Suprapubic skin (tissue), 4 donors: Measurements from ENCODE around the gene TTLL3. TPM values are rescaled to one million over a fixed set of nuclear protein-coding genes. Genes with fewer than 3 reads are reported as not detected.

Experiments
- DNase-seq, 2 donors: peaks; one replicate each; pipeline ENCODE4 v3.0.0-alpha.2; 2019; ENCODE audit warnings: low spot score in 2 of 2
- H3K27ac ChIP-seq: fragments of 200-600 bp; sonication (generic); one replicate; pipeline ENCODE4 v1.5.1; 2019
- H3K27me3 ChIP-seq: fragments of 200-600 bp; sonication (generic); one replicate; pipeline ENCODE4 v1.5.1; 2019
- H3K36me3 ChIP-seq: fragments of 200-600 bp; sonication (generic); one replicate; pipeline ENCODE4 v1.5.1; 2019
- H3K4me1 ChIP-seq: fragments of 200-600 bp; sonication (generic); one replicate; pipeline ENCODE4 v1.5.1; 2019
- H3K4me3 ChIP-seq: fragments of 200-600 bp; sonication (generic); one replicate; pipeline ENCODE4 v1.5.1; 2019; ENCODE audit warnings: mild to moderate bottlenecking
- H3K9me3 ChIP-seq: fragments of 200-600 bp; sonication (generic); one replicate; pipeline ENCODE4 v1.5.1; 2019
- CTCF ChIP-seq, 2 donors: fragments of 200-600 bp in 1 of 2; fragments of 450-650 bp in 1 of 2; sonication (generic) in 1 of 2; IDR thresholded peaks; one replicate each; pipeline ENCODE4 v1.5.1; 2016 to 2019; ENCODE audit warnings: antibody characterized with exemption in 2 of 2, mild to moderate bottlenecking in 1 of 2, moderate library complexity in 1 of 2
- EP300 ChIP-seq: sonication (generic); formaldehyde crosslinking; IDR thresholded peaks from one replicate; pipeline ENCODE4 v1.6.1; 2017; ENCODE audit warnings: antibody characterized with exemption
- POLR2A ChIP-seq, 2 donors: fragments of 450-650 bp; IDR thresholded peaks; one replicate each; pipeline ENCODE4 v1.6.1; 2017; ENCODE audit warnings: antibody characterized with exemption in 2 of 2, mild to moderate bottlenecking in 2 of 2, moderate library complexity in 2 of 2
- POLR2AphosphoS5 ChIP-seq, 3 donors: sonication (generic); formaldehyde crosslinking; IDR thresholded peaks; one replicate each; pipeline ENCODE4 v1.6.1; 2017; ENCODE audit warnings: antibody characterized with exemption in 3 of 3
- WGBS: methylation state at CpG from one replicate; pipeline ENCODE4 v1.1.5; 2018; 5-methylcytosine and 5-hydroxymethylcytosine counted together
- total RNA-seq, 4 donors: library from RNA; depleted of rRNA; stranded (reverse); fragments of >200 nt; gene quantifications; one replicate each; pipeline ENCODE4 v1.1.0, GENCODE V29; 2016

The TTLL3 gene
- total RNA-seq, 4 donors from 2014 or later = 42.4 to 286 (median 83.3) TPM

DNA sequence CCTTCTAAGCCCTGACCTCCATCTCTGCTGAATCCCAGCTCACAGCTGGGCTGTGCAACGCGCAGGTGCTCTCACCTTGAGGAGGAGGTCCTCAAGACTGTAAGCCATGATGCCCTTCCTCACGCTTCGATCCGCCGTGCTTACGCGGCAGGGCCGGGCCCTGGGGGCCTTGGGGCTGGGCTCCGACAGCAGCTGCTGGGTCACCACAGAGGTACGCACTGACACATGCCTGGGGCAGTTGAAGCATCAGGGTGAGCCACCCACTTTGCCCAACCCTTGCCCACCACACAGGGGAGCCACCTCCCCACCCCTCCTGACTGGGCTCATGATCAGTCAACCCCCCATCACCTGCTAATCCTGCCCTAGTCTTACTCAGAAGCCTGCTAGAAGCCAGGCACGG lies 66.9 kb downstream of the TTLL3 start:
- H3K4me3 ChIP-seq = no peak overlapping the region
- no peak for DNase-seq
- TF ChIP-seq POLR2AphosphoS5 (IDR thresholded peaks at IDR 0.05) (no peak), POLR2A (IDR thresholded peaks at IDR 0.05) (no peak), CTCF (IDR thresholded peaks at IDR 0.05) (no peak), EP300 (no peak)
- peaks cover 5% of the 10 kb centered on the region for H3K4me1 ChIP-seq
- H3K36me3 ChIP-seq = no peaks in the 10 kb centered on the region
- no peak overlapping the region for H3K27ac ChIP-seq
- WGBS = 74% methylated on average over 3 of the region's 12 CpGs
- H3K9me3 ChIP-seq = no peaks in the 10 kb centered on the region
- H3K27me3 ChIP-seq = no peaks in the 10 kb centered on the region

DNA sequence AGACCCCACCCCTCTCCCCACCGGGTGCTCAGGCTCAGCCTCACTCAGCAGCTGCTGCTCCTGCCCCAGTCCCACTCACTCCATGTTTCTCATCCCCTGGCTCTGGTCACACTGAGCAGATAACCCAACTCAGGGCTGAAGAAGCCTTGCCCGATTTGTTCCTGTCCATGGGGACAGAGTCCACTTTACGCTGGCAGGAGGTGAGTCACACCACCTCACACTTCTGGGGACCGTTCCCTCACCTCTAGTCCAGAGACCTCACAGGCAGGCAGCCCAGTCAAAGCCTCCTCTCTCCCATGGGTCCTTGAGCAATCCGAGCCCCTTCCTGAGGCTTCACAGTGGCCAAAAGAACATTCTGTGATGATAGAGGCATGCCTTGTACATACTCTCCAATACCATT lies 68.6 kb downstream of the TTLL3 start:
- no peaks in the 10 kb centered on the region for H3K9me3 ChIP-seq
- 84% methylated on average over 5 of the region's 5 CpGs for WGBS
- no peak for TF ChIP-seq EP300
- no peak for TF ChIP-seq POLR2AphosphoS5 (IDR thresholded peaks at IDR 0.05)
- no peak for TF ChIP-seq CTCF (IDR thresholded peaks at IDR 0.05)
- TF ChIP-seq POLR2A (IDR thresholded peaks at IDR 0.05) = no peak
- no peaks in the 10 kb centered on the region for H3K36me3 ChIP-seq
- no peaks in the 10 kb centered on the region for H3K27me3 ChIP-seq
- H3K27ac ChIP-seq = no peak overlapping the region
- H3K4me3 ChIP-seq = no peak overlapping the region
- DNase-seq = no peak
- peaks cover 7% of the 10 kb centered on the region for H3K4me1 ChIP-seq

DNA sequence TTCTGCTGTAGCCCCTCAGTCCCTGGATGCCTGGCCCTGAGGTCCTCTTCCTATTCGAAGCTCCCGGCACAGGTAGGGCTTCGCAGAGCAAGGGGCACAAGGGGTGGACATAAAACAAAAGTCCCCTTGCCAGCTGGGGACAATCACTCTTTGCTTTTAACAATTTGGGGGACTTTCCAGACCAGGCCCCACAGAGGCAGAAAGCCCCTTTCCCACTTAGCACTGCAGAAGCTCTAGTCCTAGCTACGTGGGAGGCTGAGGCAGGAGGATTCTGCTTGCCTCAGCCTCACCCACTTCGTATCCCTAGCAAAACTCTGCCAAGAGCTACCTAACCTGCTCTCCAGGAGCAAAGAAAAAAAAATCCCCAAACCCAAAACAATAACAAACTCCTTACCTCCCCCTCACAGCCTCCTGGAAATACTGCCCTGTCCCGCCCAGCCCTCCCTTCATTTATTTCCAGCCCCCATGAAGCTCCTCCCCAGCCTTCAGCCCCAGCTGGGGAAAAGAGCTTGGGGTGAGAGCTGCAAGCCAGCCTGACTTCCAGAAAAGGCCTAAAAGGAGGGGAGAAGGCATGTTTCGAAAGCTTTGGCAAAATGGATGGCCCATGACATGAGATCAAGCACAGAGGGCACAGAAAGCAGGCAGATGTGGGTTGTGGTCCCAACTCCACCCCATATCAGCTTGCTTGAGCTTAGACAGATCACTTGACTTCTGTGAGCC lies 69.9 kb downstream of the TTLL3 start, which contains the start of gene CIDEC:
CIDEC (minus strand) TSS at position 424 of the 720 bp plus-strand sequence. CDS start 1,767 bp downstream, outside the sequence.
- DNase-seq = no peak
- Histone ChIP-seq H3K9me3 (no peaks in the 10 kb centered on the region), H3K4me1 (peaks cover 17% of the 10 kb centered on the region), H3K36me3 (no peaks in the 10 kb centered on the region), H3K4me3 (no peak within 1 kb of the TSS), H3K27me3 (no peaks in the 10 kb centered on the region), H3K27ac (no peak within 1 kb of the TSS)
- no peak for TF ChIP-seq POLR2AphosphoS5 (IDR thresholded peaks at IDR 0.05)
- no peak for TF ChIP-seq EP300
- no peak for TF ChIP-seq POLR2A (IDR thresholded peaks at IDR 0.05)
- no peak for TF ChIP-seq CTCF (IDR thresholded peaks at IDR 0.05)
- WGBS = 70% methylated on average over 7 of the region's 7 CpGs

- WGBS = 100% methylated on average over 1 of the region's 1 CpG
- no peak for DNase-seq
- Histone ChIP-seq H3K4me1 (peaks cover 20% of the 10 kb centered on the region), H3K9me3 (no peaks in the 10 kb centered on the region), H3K27me3 (no peaks in the 10 kb centered on the region), H3K36me3 (no peaks in the 10 kb centered on the region), H3K27ac (no peak overlapping the region), H3K4me3 (no peak overlapping the region)
- TF ChIP-seq POLR2AphosphoS5 (IDR thresholded peaks at IDR 0.05) = no peak
- TF ChIP-seq POLR2A (IDR thresholded peaks at IDR 0.05) = no peak
Observed at GRCh38 chr3:9881441-9881840, 71.4 kb downstream of the TTLL3 start.

DNA sequence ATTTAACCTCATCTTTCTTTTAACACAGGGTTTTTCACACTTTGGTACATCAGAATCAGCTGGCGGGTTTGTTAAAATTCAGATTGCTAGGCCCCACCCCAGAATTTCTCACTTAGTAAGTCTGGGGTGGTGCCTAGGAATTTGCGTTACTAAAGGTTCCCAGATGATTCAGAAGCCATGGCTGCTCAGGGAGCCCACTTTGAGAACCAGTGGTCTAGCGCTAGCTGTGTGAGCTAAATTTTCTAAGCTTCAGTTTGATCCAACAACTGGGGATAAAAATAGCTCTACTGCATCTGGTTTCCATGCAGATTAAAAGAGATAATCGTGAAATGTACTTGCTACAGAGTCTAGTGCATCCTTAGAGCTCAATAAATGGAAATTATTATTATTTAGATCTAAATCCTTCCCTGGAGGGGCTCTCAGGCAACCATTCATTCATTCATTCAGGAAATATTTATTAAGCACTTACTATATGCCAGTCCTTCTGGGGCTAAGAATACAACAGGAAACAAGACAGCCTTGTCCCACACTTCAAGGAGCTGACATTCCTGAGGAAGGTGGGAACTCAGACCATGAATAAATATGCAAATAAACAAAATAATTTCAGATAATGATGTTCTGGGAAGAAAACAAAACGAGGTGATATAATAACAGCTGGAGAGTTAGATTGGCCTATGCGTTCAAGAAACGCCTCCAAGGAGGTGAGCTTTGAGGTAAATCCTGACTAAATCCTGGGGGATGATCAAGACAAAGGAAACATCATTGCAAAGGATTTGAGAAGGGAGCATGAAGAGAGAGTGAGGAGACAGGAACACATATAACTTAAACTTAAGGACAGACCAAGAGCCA lies 73.9 kb downstream of the TTLL3 start:
- Histone ChIP-seq H3K27me3 (no peaks in the 10 kb centered on the region), H3K9me3 (no peaks in the 10 kb centered on the region), H3K36me3 (no peaks in the 10 kb centered on the region), H3K4me3 (no peak overlapping the region), H3K27ac (peak overlapping the region; percentile 79), H3K4me1 (peaks cover 20% of the 10 kb centered on the region)
- 52% methylated on average over 7 of the region's 7 CpGs for WGBS
- TF ChIP-seq CTCF (IDR thresholded peaks at IDR 0.05) (no peak), POLR2AphosphoS5 (IDR thresholded peaks at IDR 0.05) (no peak), EP300 (no peak), POLR2A (IDR thresholded peaks at IDR 0.05) (no peak)
- no peak for DNase-seq
